NCI-H2081 (cell line): ENCODE data around the gene RFX4.

Experiments used
- DNase-seq, 2 experiments: peaks; one replicate each; lab custom pipeline; 2025; lab: John Stamatoyannopoulos, UW

RFX4 gene

GRCh38 chr12:106582641-106583230 lies at the start of gene RFX4:
RFX4 (plus strand) TSS chr12:106583004; CDS start chr12:106583321, 317 bp downstream.
- peak; percentile 24 to 41 for DNase-seq

DNA sequence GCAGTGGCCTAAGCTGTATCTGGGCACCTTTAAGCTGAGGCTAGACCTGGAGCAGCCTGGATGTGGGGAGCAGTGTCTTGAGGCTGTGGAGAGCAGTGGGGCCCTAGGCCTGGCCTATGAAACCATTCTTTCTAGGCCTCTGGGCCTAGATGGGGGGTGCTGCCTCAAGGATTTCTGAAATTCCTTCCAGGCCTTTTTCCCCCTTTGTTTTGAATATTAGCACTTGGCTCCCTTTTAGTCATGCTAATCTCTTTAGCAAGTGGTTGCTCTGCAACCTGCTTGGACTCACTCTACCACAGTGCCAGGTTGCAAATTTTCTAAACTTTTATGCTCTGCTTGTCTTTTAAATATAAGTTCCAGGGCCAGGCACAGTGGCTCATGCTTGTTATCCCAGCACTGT lies 41.6 kb upstream of the RFX4 start:
- no peak for DNase-seq

DNA sequence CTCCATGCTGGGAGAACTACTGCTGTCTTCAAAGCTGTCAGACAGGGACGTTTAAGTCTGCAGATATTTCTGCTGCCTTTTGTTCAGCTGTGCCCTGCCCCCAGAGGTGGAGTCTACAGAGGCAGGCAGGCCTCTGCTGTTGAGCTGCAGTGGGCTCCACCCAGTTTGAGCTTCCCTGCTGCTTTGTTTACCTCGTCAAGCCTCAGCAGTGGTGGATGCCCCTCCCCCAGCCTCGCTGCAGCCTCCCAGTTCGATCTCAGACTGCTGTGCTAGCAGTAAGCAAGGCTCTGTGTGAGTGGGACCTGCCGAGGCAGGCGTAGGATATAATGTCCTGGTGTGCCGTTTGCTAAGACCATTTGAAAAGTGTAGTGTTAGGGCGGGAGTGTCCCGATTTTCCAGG lies 31.4 kb upstream of the RFX4 start:
- no peak for DNase-seq

DNA sequence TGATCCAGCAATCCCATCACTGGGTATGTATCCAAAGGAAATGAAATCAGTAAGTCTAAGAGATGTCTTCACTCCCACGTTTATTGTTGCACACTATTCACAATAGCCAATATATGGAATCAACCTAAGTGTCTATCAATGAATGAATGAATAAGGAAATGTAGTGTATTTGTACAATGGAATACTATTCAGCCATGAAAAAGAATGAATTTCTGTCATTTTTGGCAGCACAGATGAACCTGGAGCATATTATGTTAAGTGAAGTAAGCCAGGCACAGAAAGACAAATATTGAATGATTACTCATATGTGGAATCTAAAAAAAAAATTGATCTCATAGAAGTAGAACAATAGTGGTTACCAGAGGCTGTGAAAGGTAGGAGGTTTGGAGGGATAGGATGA lies 30.6 kb upstream of the RFX4 start:
- no peak for DNase-seq

- no peak for DNase-seq
These were observed 18.0 kb upstream of the RFX4 start for GRCh38 chr12:106564678-106565329.

- DNase-seq, result no peak
These were observed 16.0 kb upstream of the RFX4 start for GRCh38 chr12:106566771-106567170.

DNA sequence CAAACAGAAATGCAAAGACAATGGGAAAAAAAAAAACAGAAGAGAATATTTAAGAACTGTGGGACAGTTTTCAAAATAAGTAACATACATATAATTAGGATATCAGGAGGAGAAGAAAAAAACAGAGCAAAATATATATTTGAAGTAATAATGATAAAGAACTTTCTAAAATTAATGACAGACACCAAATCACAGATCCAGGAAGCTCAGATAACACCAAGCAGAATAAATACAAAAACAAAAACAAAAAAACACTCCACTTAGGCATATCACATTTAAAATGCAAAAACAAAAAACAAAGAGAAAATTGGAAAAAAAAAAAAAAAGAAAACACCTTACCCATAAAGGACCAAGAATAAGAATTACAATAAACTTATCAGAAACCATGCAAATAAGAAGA lies 9.6 kb upstream of the RFX4 start:
- DNase-seq, result no peak

DNA sequence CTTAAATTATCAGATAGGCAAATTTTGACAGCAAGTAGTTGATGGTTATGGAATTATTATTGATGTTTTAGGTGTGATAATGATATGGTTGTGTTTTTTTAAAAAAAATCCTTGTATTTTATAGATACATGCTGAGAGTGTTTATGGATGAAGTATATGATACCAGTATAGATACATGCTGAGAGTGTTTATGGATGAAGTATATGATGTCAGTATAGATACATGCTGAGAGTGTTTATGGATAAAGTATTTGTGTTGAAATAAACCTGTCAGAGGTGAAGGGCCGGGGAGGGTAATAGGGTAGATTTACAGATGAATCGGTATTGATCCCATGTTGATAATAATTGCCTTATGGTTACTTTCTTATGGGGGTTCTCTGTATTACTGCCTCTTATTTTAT lies 6.0 kb upstream of the RFX4 start:
- no peak for DNase-seq

DNA sequence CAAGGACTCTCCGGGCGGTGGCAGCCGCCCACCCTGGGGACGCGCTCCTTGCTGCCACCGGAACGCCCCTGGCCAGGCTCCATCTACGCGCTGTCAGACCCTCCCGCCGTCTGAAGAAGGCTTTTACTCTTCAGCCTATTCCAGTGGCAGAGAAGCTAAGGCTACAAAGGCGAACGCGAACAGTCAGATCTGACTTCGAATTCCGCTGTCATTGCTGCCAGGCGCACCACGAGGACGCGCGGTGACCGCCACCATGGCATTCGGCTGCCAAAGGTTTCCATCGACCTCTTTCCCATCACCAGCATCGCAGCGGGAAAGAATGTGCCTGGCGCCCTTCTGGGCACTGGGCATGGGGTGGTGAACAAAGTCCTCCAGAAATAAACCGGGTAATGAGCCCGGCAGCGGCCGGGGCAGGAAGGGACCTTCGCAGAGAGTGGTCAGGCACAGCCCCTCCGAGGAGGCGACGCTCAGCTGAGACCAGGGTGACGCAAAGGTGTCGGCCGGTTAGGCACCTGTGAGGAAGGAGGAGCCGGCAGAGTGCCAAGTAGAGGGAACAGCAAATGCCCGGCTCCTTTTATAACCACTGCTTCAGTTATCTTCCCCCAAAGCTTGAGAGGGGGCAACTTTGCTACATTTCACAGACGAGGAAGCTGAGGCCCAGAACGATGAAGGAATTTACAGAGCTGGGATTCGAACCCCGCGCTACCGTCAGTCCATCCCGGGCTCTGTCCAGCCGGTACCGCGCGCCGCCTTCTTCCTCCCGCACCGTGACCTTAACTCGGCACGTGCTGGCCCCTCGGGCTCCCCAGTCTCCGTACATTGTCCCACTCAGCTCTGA lies 1.9 kb upstream of the RFX4 start:
- no peak for DNase-seq

- DNase-seq, result no peak
These were observed 1.1 kb upstream of the RFX4 start for GRCh38 chr12:106581543-106582248.

GRCh38 chr12:106582249-106582591 lies 584 bp upstream of the RFX4 start:
- DNase-seq, result no peak

DNA sequence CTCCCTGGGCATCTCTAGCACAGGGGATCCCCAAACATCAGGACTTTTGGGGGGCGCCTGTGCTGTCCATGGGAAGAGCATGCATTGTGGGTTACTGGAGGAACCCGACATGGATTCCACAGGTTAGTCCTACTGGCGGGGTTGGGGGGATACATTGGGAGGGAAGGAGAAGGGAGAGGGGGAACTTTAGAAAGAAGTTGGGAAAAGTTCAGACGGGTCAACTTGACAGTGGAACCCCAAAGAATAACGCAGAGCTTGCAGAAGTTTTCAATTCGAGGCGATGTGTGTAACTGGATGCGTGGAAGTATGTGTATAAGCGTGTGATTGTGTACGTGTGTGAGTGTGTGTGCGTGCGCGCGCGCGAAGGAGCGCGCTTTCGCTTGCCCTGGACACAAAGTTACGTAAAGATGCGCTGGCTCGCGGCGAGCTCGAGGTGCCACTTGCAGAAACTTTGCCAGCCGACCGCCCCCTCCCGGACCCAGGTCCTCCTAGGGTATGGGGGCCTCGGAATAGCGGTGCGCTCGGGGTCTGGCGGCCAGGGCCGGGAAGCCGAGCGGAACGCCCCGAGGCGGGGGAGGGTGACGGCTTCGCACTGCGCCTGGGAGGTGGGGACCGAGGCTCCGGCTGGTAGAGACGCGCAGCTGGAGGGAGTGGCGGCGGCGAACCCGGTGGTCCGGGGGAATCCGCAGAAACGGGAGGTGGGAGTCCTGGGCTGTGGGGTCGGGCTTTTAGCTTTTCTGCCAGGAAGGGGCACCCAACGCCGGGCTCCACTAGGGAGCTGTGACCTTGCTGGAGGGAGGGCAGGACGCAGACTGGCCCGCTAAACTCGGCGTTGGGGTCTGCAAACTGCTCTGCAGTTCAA lies 669 bp downstream of the RFX4 start:
- no peak for DNase-seq

- no peak for DNase-seq
These were observed 1.6 kb downstream of the RFX4 start for GRCh38 chr12:106584104-106585064.

GRCh38 chr12:106585105-106585520 lies 2.3 kb downstream of the RFX4 start:
- DNase-seq, result no peak

DNA sequence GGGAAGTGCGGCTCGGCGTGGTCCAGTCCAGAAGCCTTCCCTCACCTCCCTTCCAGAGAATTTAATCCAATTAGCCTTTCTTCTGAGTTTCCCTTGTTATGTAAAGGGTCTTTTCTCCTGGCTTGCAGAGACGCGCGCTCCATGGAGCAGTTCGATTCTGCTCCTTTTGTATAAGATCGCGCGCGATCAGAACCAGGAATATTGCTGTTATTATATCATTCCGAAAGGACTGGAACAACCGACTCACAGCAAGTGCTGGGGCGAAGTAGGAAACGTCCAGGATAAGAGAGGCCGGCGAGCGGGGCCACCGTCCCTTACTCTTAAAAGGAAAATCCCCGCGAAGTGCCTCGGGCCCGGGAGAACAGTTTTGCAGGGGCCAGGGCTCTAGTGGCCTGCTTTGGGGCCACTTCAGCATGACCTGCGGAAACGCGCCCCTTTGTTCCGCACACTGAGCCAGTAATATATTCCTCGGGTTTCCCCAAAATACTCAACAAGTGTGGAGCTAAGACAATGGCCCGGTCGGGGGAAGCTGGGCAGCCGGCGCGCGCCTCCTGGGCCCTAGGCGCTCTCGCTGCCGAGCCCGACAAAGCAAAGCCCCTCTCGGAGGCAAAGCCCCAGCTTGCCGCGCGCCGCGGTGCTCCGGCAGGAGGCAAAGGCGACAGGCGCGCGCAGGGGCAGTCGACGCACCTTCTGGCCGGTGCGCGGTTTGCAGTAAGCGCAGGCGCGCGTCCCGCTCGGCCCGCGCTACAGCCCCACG lies 2.9 kb downstream of the RFX4 start:
- DNase-seq, result peak; percentile 21 to 35

DNA sequence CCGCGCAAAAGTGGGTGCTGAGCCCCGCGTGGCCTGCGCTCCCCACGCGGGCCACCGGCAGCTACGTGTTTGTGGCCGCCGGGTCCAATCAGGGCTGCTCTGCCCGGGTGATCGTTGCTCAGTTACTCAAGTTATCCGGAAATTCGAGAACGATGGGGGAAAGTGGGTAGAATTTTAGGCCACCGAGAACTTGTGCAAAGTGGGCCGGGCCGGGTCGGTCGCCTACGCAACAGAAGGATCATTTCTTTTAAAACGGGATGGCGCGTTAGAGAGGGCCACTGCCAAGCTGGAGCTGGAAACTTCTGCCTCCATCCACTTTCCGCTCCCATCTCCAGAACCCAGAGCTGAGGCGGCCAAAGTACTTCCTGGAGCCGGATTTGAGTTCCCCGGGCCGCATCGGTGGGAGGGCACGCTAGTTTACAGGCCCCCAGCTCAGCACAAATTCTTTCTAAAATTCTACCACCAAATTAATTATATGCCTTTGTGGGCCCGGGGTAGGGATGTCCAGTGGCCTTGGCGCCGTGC lies 3.5 kb downstream of the RFX4 start:
- DNase-seq, result no peak

- no peak for DNase-seq
These were observed 4.2 kb downstream of the RFX4 start for GRCh38 chr12:106586803-106587684.

DNA sequence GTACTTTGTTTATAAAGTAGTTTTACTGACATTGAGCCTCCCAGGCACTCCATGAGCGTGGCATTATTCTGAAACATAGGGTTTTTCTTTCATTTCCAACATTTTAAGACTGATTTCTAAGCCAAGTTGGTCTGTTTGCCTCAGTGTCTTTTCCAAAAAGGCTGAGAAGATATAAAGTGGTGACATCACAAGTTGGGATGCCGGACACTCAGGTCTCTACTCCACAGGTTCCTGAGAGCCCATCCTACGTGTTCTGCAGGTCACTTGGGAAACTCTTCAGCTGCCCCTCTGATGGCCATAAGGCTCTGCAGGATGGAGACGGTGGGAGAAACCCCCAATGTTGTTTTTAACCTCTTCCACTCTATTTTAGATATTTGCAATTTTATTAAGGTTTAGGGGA lies 6.0 kb downstream of the RFX4 start:
- no peak for DNase-seq
